Heart right ventricle (tissue), 16 donors: Measurements from ENCODE around the gene LRIG1. TPM values are rescaled to one million over a fixed set of nuclear protein-coding genes. Genes with fewer than 3 reads are reported as not detected.

Experiments used
- ATAC-seq, 8 donors: fragments of 200-7000 bp; cut with Tn5 transposase; one replicate each; pipeline ENCODE4 v1.9.1; 2020; ENCODE audit warnings: mild to moderate bottlenecking in 8 of 8, moderate library complexity in 8 of 8, moderate number of reproducible peaks in 1 of 8
- DNase-seq, 2 donors: peaks; one replicate each; pipeline ENCODE4 v3.0.0-alpha.2; 2020
- H3K27ac ChIP-seq, 10 donors: fragments of 200-600 bp; sonication (generic) in 2 of 10; one replicate each; pipeline versions ENCODE4 v1.5.0 to v1.8.0; 2020 to 2022; ENCODE audit warnings: mild to moderate bottlenecking in 3 of 10
- H3K27me3 ChIP-seq, 7 donors: fragments of 200-600 bp; one replicate each; pipeline ENCODE4 v1.8.0; 2021 to 2022; ENCODE audit warnings: mild to moderate bottlenecking in 2 of 7
- H3K36me3 ChIP-seq, 9 donors: fragments of 200-600 bp; sonication (generic) in 1 of 9; one replicate each; pipeline versions ENCODE4 v1.5.0 to v1.8.0; 2020 to 2022; ENCODE audit warnings: mild to moderate bottlenecking in 2 of 9
- H3K4me1 ChIP-seq, 9 donors: fragments of 200-600 bp; sonication (generic) in 1 of 9; one replicate each; pipeline versions ENCODE4 v1.5.0 to v1.8.0; 2020 to 2022; ENCODE audit warnings: mild to moderate bottlenecking in 4 of 9
- H3K4me3 ChIP-seq, 10 donors: fragments of 200-600 bp; sonication (generic) in 2 of 10; one replicate each; pipeline versions ENCODE4 v1.5.0 to v1.8.0; 2020 to 2022; ENCODE audit warnings: mild to moderate bottlenecking in 7 of 10, moderate library complexity in 2 of 10
- H3K9me3 ChIP-seq, 11 donors: fragments of 200-600 bp in 10 of 11; sonication (generic) in 2 of 11; one replicate each; pipeline versions ENCODE4 v1.5.0 to v1.8.0; 2013 to 2022; ENCODE audit warnings: mild to moderate bottlenecking in 2 of 11, control low read depth in 1 of 11, moderate library complexity in 1 of 11
- CTCF ChIP-seq, 9 donors: fragments of 200-600 bp; sonication (generic) in 2 of 9; IDR thresholded peaks; one replicate each; pipeline versions ENCODE4 v1.5.0 to v1.8.0; 2021 to 2022; ENCODE audit warnings: antibody characterized with exemption in 9 of 9, mild to moderate bottlenecking in 5 of 9, moderate library complexity in 1 of 9
- WGBS, 2 donors: extraction: QIAGEN DNeasy Blood & Tissue Kit; methylation state at CpG; one replicate each; pipeline ENCODE4 v1.1.7; 2013; ENCODE audit warnings: inconsistent platforms in 1 of 2; 5-methylcytosine and 5-hydroxymethylcytosine counted together
- intact Hi-C, 10 donors: fragments of 100-400 bp; cut with DNase I; formaldehyde crosslinking; loops; one replicate each; pipeline versions ENCODE4 v1.11.1 to v1.14.2; 2022
- polyA plus RNA-seq, 2 donors: library from polyadenylated mRNA; stranded (reverse); fragments of 200-250 nt; gene quantifications; one replicate each; pipeline ENCODE4 v1.2.3, GENCODE V29; 2013
- total RNA-seq, 10 donors: library from RNA; stranded (reverse); fragmentation: NEBNext Ultra II Directional in 3 of 10; extraction: Animal tissue kit (Norgen Biotek cat#: 25700) in 3 of 10; gene quantifications; one replicate each; pipeline versions ENCODE4 v1.2.1 to v1.2.4, GENCODE V29; 2021 to 2023
- donor health status: Arrhythmogenic right ventricular cardiomyopathy.
- donor health status: ischemic (EF 13 %, LVEDD 7.1; RV severe dilation, severe dysfunction).
- donor health status: healthy with polysubstance abuse.
- donor health status: DM: no; HTN: yes; CAD: no.
- donor health status: DM: no; HTN: no; CAD: no.
- donor health status: ischemic (EF 25% LVEDD 6.9; RV normal size, moderate dysfunction).
- donor health status: ischemic (EF 25% LVEDD 5.7; RV mildly dilated, moderate dysfunction).
- donor health status: healthy.
- donor health status: DM: yes; HTN: yes; CAD: no.
- donor health status: Ischemic cardiomyopathy.
- donor health status: ischemic (EF 35%, LVEDD 5.7; RV mildly dilated, moderate dysfunction).
- donor health status: nonischemic (EF 11% LVEDD 7.7; RV severe dilation, severe dysfunction).
- donor health status: DM: yes; HTN: yes; CAD: no.
- donor health status: PGD.
- donor health status: ischemic (EF 29% LVEDD 5.4; RV normal size, mild dysfunction).
- donor health status: nonischemic (EF 23%, LVEDD 6.1; RV moderate dilation, normal function).

LRIG1 gene
- total and polyA plus RNA-seq, 12 donors: 23.8 to 109 (median 94.2) TPM

- intact Hi-C loops: no loop called here
Measured at GRCh38 chr3:66401157-66401550, 99.7 kb downstream of the LRIG1 start.

DNA sequence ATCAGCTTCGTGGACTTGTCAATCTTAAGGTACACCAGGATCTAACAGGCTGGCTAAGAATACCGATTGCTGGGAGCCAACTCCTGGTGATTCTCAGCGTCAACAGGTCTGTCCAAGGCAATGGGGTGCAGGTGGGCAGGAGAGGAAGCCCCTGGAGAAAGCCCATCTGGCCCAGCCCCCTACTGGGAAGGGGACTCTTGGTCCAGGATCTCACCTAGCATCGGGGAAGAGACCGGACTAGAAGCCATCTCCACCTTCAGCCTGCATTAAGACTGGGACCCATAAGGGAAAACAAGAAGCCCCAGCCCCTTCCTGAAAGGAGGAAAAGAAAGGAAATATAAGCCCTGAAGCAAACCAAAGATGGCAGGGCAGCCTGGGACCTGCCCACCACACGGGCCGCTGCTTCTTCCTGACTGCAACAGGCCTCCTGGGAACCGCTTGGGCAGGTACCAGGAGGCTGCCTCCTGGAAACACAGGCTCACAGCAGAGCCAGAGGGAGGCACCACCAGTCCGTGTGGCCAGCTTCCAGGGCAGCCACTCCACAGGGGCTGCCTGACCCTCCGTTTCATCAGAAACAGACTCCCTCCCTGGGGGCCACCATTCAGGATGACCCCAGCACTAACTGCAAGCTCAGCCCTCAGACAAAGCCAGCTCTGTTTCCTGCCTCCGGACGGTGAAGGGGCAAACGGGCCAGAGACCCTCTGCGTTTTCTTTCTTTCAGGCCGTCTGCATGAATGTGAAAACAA lies 100.2 kb downstream of the LRIG1 start:
- Histone ChIP-seq H3K36me3 (peaks cover 0 to 99% (median 35%) of the 10 kb centered on the region in 9 donors), H3K4me3 (no peak overlapping the region), H3K9me3 (no peaks in the 10 kb centered on the region), H3K27ac (peak overlapping the region in 1 of 10 donors; percentile 11), H3K4me1 (peaks cover 0 to 44% (median 23%) of the 10 kb centered on the region in 9 donors), H3K27me3 (no peaks in the 10 kb centered on the region)
- WGBS, 2 donors: 78 to 79% methylated on average over 15 of the region's 15 CpGs
- TF ChIP-seq CTCF (IDR thresholded peaks at IDR 0.05): no peak
- ATAC-seq (peak in 1 of 8 donors; percentile 13), DNase-seq (no peak)
- intact Hi-C loops: no loop called here

More at GRCh38 chr3:66401157-66401550, 99.7 kb downstream of the LRIG1 start:
- peaks cover under 1 to 47% (median 29%) of the 10 kb centered on the region in 9 donors for H3K4me1 ChIP-seq
- peaks cover 0 to 99% (median 32%) of the 10 kb centered on the region in 9 donors for H3K36me3 ChIP-seq
- H3K4me3 ChIP-seq: no peak overlapping the region
- peak overlapping the region in 1 of 10 donors; percentile 11 for H3K27ac ChIP-seq
- ATAC-seq (no peak), DNase-seq (no peak)
- H3K9me3 ChIP-seq: no peaks in the 10 kb centered on the region
- H3K27me3 ChIP-seq: no peaks in the 10 kb centered on the region
- TF ChIP-seq CTCF (IDR thresholded peaks at IDR 0.05): no peak
- 72 to 80% methylated on average over 10 of the region's 10 CpGs for WGBS, 2 donors

DNA sequence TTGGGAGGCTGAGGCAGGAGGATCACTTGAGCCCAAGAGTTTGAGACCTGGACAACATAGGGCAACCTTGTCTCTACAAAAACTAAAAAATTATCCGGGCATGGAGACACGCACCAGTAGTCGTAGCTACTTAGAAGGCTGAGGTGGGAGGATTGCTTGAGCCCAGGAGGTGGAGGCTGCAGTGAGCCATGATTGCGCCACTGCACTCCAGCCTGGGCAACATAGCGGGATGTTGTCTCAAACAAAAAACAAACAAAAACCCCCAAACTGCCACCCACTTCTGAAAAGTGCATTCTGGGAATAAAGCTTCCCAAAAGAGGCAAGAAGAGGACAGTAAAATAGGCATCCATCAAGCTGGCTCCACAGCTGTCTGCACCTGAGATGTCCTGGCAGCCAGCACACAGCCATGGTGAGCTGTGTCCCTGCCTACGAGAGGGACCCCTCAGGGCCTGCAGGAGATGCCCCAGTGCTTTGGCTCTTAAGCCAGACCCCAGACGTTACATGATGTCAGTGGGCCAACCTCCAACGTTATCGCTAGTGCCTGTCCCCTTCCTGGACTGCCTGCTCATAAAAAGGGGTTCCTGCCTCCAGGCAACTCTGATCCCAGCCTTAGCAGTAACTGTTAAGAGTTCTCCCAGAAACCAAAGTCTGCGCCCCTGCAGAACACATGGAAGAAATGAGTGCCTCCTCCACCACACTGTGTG lies 101.1 kb downstream of the LRIG1 start:
- DNase-seq: no peak
- H3K27ac ChIP-seq: peak overlapping the region in 1 of 10 donors; percentile 11
- no peaks in the 10 kb centered on the region for H3K9me3 ChIP-seq

More for the DNA sequence above, 101.1 kb downstream of the LRIG1 start:
- intact Hi-C loops: no loop called here
- Histone ChIP-seq H3K4me1 (peaks cover 0 to 46% (median 25%) of the 10 kb centered on the region in 9 donors), H3K27me3 (no peaks in the 10 kb centered on the region), H3K36me3 (peaks cover 0 to 97% (median 32%) of the 10 kb centered on the region in 9 donors), H3K4me3 (no peak overlapping the region)
- ATAC-seq: no peak
- no peak for TF ChIP-seq CTCF (IDR thresholded peaks at IDR 0.05)
- WGBS, 2 donors: 90 to 94% methylated on average over 10 of the region's 10 CpGs
